Natural killer cell (primary cell): ENCODE data around the gene FLRT2. TPM values are rescaled to one million over a fixed set of nuclear protein-coding genes. Genes with fewer than 3 reads are reported as not detected.

Experiments used
- ATAC-seq, 3 donors: fragments of 150-1000 bp in 2 of 3; fragments of 200-7000 bp in 1 of 3; cut with Tn5 transposase; 1 replicate in 1 of 3; 2 replicates in 2 of 3; pipeline ENCODE4 v1.10.0; 2021; ENCODE audit warnings: mild to moderate bottlenecking in 2 of 3, moderate library complexity in 2 of 3
- DNase-seq, 2 donors: peaks; one replicate each; pipeline versions ENCODE4 v3.0.0 to v3.0.0-alpha.2; 2013 to 2021; ENCODE audit warnings: mixed read lengths in 1 of 2
- H3K27ac ChIP-seq: one replicate; pipeline ENCODE4 v1.5.1; 2013; ENCODE audit warnings: mild to moderate bottlenecking, low read length
- H3K27me3 ChIP-seq: one replicate; pipeline ENCODE4 v1.6.1; 2013; ENCODE audit warnings: low read length; ENCODE audit not compliant: control insufficient read depth, insufficient read depth
- H3K36me3 ChIP-seq: one replicate; pipeline ENCODE4 v1.6.1; 2013; ENCODE audit warnings: low read length; ENCODE audit not compliant: control insufficient read depth, insufficient read depth
- H3K4me1 ChIP-seq: one replicate; pipeline ENCODE4 v1.6.1; 2013; ENCODE audit warnings: low read length; ENCODE audit not compliant: control insufficient read depth, insufficient read depth
- H3K4me3 ChIP-seq: one replicate; pipeline ENCODE4 v1.5.1; 2013; ENCODE audit warnings: low read length
- H3K9me3 ChIP-seq: one replicate; pipeline ENCODE4 v1.6.1; 2013; ENCODE audit warnings: low read length; ENCODE audit not compliant: control insufficient read depth, insufficient read depth
- H3K27ac Mint-ChIP-seq, 2 donors: one replicate each; pipeline ENCODE4 v1.8.0; 2022; ENCODE audit warnings: mild to moderate bottlenecking in 2 of 2, mixed read lengths in 2 of 2, moderate library complexity in 1 of 2
- H3K27me3 Mint-ChIP-seq, 2 donors: one replicate each; pipeline ENCODE4 v1.8.0; 2022; ENCODE audit warnings: low read depth in 2 of 2, mixed read lengths in 2 of 2
- H3K36me3 Mint-ChIP-seq: one replicate; pipeline ENCODE4 v1.8.0; 2022; ENCODE audit warnings: mixed read lengths
- H3K4me1 Mint-ChIP-seq, 2 donors: one replicate each; pipeline ENCODE4 v1.8.0; 2022; ENCODE audit warnings: mixed read lengths in 2 of 2
- H3K4me3 Mint-ChIP-seq: one replicate; pipeline ENCODE4 v1.8.0; 2022; ENCODE audit warnings: mild to moderate bottlenecking, moderate library complexity, mixed read lengths
- H3K9me3 Mint-ChIP-seq, 2 donors: one replicate each; pipeline ENCODE4 v1.8.0; 2022; ENCODE audit warnings: mixed read lengths in 2 of 2
- CTCF ChIP-seq: fragments of 200-600 bp; IDR thresholded peaks from one replicate; pipeline ENCODE4 v1.8.0; 2022; ENCODE audit warnings: antibody characterized with exemption
- whole genome bisulfite sequencing: methylation state at CpG from one replicate; pipeline ENCODE4 v1.1.7; 2013; ENCODE audit warnings: missing lambda C conversion rate; ENCODE audit not compliant: insufficient coverage; 5-methylcytosine and 5-hydroxymethylcytosine counted together
- intact Hi-C: fragments of 100-400 bp; cut with micrococcal nuclease; formaldehyde crosslinking; loops from one replicate; pipeline ENCODE4 v1.14.2; 2022
- total RNA-seq, 4 donors: library from RNA; stranded (reverse); fragments of 120-200 nt in 1 of 4; gene quantifications; one replicate each; pipeline versions ENCODE4 v1.2.3 to v1.2.4, GENCODE V29; 2013 to 2022

The FLRT2 gene
- total RNA-seq, 3 donors from 2014 or later (not counting 1 experiment from before 2014, with no cell fraction given): not detected

- peaks cover 3 to 4% of the 10 kb centered on the region in 2 donors for H3K9me3 Mint-ChIP-seq
- TF ChIP-seq CTCF: no peak
- no peaks in the 10 kb centered on the region for H3K4me1 Mint-ChIP-seq
- ATAC-seq (no peak), DNase-seq (no peak)
- no peak overlapping the region for H3K4me3 Mint-ChIP-seq
- no peaks in the 10 kb centered on the region for H3K36me3 ChIP-seq
- WGBS: 72% methylated on average over 1 of the region's 1 CpG
- H3K4me3 ChIP-seq: no peak overlapping the region
- no peak overlapping the region for H3K27ac ChIP-seq
- no peaks in the 10 kb centered on the region for H3K9me3 ChIP-seq
- intact Hi-C loops: no loop called here
- no peaks in the 10 kb centered on the region for H3K4me1 ChIP-seq
- H3K27me3 ChIP-seq: no peaks in the 10 kb centered on the region
- H3K36me3 Mint-ChIP-seq: no peaks in the 10 kb centered on the region
- no peak overlapping the region for H3K27ac Mint-ChIP-seq
- H3K27me3 Mint-ChIP-seq: peaks cover 0 to 7% of the 10 kb centered on the region in 2 donors
These were observed 71.3 kb downstream of the FLRT2 start for GRCh38 chr14:85601246-85601645.

- intact Hi-C loops: no loop called here
- no peaks in the 10 kb centered on the region for H3K4me1 ChIP-seq
- no peak overlapping the region for H3K4me3 ChIP-seq
- no peaks in the 10 kb centered on the region for H3K36me3 ChIP-seq
- no peak for TF ChIP-seq CTCF
- no peak overlapping the region for H3K27ac ChIP-seq
- Mint-ChIP-seq H3K36me3 (no peaks in the 10 kb centered on the region), H3K27me3 (peaks cover 0 to 7% of the 10 kb centered on the region in 2 donors), H3K9me3 (peaks cover 3 to 4% of the 10 kb centered on the region in 2 donors), H3K27ac (no peak overlapping the region), H3K4me3 (no peak overlapping the region), H3K4me1 (no peaks in the 10 kb centered on the region)
- H3K27me3 ChIP-seq: no peaks in the 10 kb centered on the region
- WGBS: 100% methylated on average over 1 of the region's 1 CpG
- no peak for ATAC-seq
- H3K9me3 ChIP-seq: no peaks in the 10 kb centered on the region
- no peak for DNase-seq
These were observed 71.7 kb downstream of the FLRT2 start for GRCh38 chr14:85601690-85602089.

GRCh38 chr14:85602345-85602744 lies 72.4 kb downstream of the FLRT2 start:
- intact Hi-C loops: no loop called here
- Histone ChIP-seq H3K4me3 (no peak overlapping the region), H3K36me3 (no peaks in the 10 kb centered on the region), H3K27me3 (no peaks in the 10 kb centered on the region), H3K9me3 (no peaks in the 10 kb centered on the region), H3K27ac (no peak overlapping the region), H3K4me1 (no peaks in the 10 kb centered on the region)
- H3K36me3 Mint-ChIP-seq: no peaks in the 10 kb centered on the region
- H3K27me3 Mint-ChIP-seq: peaks cover 0 to 7% of the 10 kb centered on the region in 2 donors
- no peak for DNase-seq
- no peak for TF ChIP-seq CTCF
- no peak overlapping the region for H3K4me3 Mint-ChIP-seq
- no peak overlapping the region for H3K27ac Mint-ChIP-seq
- H3K4me1 Mint-ChIP-seq: no peaks in the 10 kb centered on the region
- ATAC-seq: no peak
- WGBS: 89% methylated on average over 6 of the region's 6 CpGs
- H3K9me3 Mint-ChIP-seq: peaks cover 3 to 4% of the 10 kb centered on the region in 2 donors

GRCh38 chr14:85604021-85604420 lies 74.1 kb downstream of the FLRT2 start:
- Mint-ChIP-seq H3K4me3 (no peak overlapping the region), H3K27ac (no peak overlapping the region), H3K4me1 (no peaks in the 10 kb centered on the region), H3K27me3 (peaks cover 0 to 7% of the 10 kb centered on the region in 2 donors), H3K9me3 (peaks cover 4 to 5% of the 10 kb centered on the region in 2 donors), H3K36me3 (no peaks in the 10 kb centered on the region)
- no peaks in the 10 kb centered on the region for H3K36me3 ChIP-seq
- no peak for TF ChIP-seq CTCF
- ATAC-seq: no peak
- intact Hi-C loops: no loop called here
- no peak overlapping the region for H3K4me3 ChIP-seq
- H3K4me1 ChIP-seq: no peaks in the 10 kb centered on the region
- H3K27ac ChIP-seq: no peak overlapping the region
- H3K27me3 ChIP-seq: no peaks in the 10 kb centered on the region
- no peaks in the 10 kb centered on the region for H3K9me3 ChIP-seq
- 93% methylated on average over 4 of the region's 4 CpGs for WGBS
- DNase-seq: no peak
